HG02610 (cell line): Measurements from ENCODE around the gene ACTRT2.

ENCODE experiments used
- ATAC-seq: cut with Tn5 transposase; IDR thresholded peaks from one replicate; pipeline ENCODE4 v1.9.1; 2021; ENCODE audit warnings: mild to moderate bottlenecking, moderate library complexity; ENCODE audit not compliant: unreplicated experiment

ACTRT2 gene

GRCh38 chr1:3015744-3016143 lies 5.5 kb upstream of the ACTRT2 start:
- no peak for ATAC-seq

- no peak for ATAC-seq
Observed at GRCh38 chr1:3016641-3017439, 4.4 kb upstream of the ACTRT2 start.

GRCh38 chr1:3017440-3018050 lies 3.7 kb upstream of the ACTRT2 start:
- no peak for ATAC-seq

- ATAC-seq: no peak
Observed at GRCh38 chr1:3018051-3018471, 3.2 kb upstream of the ACTRT2 start.

- ATAC-seq: no peak
Observed at GRCh38 chr1:3018576-3018975, 2.7 kb upstream of the ACTRT2 start.

GRCh38 chr1:3019007-3019515 lies 2.2 kb upstream of the ACTRT2 start:
- no peak for ATAC-seq

GRCh38 chr1:3019516-3020051 lies 1.7 kb upstream of the ACTRT2 start:
- no peak for ATAC-seq

- ATAC-seq: no peak
Observed at GRCh38 chr1:3020263-3020909, 881 bp upstream of the ACTRT2 start.

- no peak for ATAC-seq
Observed at GRCh38 chr1:3021801-3022401, 634 bp downstream of the ACTRT2 start.

GRCh38 chr1:3022511-3022973 lies 1.3 kb downstream of the ACTRT2 start:
- ATAC-seq: no peak

- no peak for ATAC-seq
Observed at GRCh38 chr1:3022976-3023375, 1.7 kb downstream of the ACTRT2 start.

GRCh38 chr1:3024019-3024418 lies 2.8 kb downstream of the ACTRT2 start:
- no peak for ATAC-seq

GRCh38 chr1:3024588-3024987 lies 3.3 kb downstream of the ACTRT2 start:
- ATAC-seq: no peak

- no peak for ATAC-seq
Observed at GRCh38 chr1:3026124-3026523, 4.9 kb downstream of the ACTRT2 start.

- ATAC-seq: no peak
Observed at GRCh38 chr1:3026581-3027391, 5.5 kb downstream of the ACTRT2 start.

- no peak for ATAC-seq
Observed at GRCh38 chr1:3027611-3028371, 6.5 kb downstream of the ACTRT2 start.

GRCh38 chr1:3028531-3029282 lies 7.4 kb downstream of the ACTRT2 start:
- ATAC-seq: no peak

- no peak for ATAC-seq
Observed at GRCh38 chr1:3029481-3029961, 8.3 kb downstream of the ACTRT2 start.
